ENCODE results near the gene GLTP.

Gene GLTP

DNA sequence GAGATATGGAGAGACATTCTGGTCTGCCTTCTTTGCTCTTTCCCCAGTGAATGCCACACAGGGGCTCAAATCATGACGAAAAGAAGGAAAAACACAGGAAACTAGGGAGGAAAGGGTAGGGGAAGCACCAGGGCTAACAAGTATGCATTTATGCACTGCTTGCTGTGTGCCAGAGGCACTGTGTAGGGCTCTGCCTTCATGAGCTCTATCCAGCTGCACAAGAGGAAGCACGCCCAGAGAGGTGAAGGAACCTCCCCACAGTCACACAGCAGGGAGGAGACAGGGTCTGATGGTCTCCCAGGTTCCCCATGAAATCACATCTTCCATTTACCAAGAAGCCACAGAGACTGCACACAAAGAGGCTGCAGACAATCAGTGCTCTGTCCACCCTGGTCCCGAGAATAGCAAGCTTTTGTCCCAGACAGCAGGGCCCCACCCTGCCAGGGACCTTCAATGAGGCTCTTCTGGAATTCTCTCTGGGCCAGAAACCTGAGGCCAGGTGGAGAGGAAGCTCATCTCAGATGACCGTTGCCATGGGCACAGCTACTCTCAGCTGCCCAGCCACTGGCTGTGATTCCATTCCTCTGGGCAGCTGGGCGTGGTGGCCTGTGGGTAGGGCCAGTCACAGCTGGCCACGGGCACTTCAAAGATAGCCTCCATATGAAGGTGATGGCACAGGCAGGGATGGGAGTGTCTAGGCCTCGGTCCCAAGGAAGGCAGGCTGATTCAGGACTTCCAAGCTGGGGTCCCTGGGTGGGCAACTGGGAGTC lies 39.9 kb downstream of the GLTP start:
- no peak for DNase-seq

DNA sequence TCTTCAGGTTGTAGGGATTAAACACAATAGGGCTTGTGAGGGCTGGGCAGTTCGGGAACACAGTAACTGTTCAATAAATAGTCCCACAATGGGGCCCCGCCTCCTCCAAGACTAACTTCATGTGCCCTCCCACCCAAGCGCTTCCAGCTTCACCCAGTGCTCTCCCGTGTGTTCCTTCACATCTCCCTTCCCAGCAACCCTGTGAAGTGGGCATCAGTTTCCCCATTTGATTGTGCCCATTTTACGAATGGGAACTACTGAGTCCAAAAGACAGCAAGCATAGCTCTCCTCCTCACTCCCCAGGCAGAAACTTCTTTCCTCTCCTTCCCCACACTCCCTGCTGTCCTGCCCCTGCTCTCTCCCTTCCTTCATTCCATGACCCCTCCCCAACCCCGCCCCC lies 40.9 kb downstream of the GLTP start:
- DNase-seq, result no peak

DNA sequence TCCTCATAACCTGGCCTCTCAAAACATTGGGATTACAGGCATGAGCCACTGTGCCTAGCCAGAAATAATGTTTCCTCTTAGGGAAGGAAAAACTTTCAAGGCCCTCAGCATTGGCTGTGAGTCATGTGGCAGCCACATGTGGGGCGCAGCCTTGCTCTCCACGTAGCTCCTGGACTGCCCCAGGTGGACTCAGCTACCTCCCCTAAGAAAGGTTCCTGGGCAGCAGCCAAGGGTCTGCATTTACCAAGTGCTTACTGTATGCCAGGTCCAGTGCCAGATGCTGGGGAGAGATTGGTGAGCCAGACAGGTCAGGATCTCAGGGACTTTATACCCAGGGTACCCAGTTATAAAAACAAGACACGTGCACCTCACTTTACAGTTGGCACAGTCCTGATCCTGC lies 43.4 kb downstream of the GLTP start:
- no peak for DNase-seq

DNA sequence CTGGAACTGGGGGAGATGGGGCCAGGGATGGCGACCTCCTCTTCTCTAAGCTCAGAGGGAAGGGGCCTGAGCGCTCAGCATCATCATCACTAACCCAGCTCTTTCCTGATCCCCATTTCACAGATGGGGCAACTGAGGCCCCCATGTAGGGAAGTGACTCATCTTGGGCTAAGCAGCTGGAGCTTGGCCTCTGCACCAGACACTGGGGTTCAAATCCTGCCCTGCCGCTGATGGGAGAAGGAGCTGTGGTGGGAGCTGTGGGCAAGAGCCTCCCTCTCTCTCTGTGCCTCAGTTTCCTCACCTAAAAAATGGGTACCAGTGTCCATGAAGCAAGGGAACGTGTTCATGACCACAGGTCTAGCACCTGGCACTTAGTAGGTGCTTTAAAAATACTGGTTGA lies 44.5 kb downstream of the GLTP start:
- DNase-seq, result no peak

DNA sequence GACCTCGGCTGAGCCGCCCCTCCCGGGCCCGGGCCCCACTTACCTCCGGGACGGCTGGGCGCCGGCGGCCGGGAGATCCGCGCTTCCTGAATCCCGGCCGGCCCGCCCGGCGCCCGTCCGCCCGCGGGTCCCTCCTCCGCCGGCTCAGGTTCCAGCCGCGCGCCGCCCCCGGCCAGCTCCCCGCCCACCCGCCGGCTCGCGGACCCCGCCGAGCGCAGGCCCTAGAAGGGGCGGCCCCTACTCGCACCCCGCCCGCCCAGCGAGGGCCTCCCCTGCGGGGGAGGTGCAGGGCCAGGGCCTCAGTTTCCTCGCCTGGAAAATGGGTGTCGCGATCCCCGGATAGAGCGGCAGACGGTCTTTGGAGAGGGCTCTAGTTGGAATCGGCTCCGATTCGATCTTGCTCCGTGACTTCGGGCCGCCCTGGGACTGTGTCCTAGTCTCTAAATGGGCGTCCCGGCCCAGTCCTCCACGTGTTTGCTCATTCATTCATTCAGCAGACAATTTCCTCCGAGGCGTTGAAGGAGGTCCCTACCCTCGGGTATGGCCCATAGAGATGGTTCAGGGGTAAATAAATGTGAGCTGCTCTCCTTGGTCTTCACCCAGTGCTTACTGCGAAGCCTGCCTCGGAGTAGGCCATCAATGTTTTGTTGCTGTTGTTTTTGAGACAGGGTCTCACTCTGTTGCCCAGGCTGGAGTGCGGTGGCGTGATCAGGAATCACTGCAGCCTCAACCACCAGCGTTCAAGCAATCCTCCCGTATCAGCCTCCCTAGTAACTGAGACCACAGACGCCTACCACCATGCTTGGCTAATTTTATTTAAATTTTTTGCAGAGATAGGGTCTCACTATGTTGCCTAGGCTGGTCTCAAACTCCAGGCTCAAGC lies 46.8 kb downstream of the GLTP start, which contains the start of gene TRPV4:
TSS of gene TRPV4 (minus strand) at position 92 of the 883 bp plus-strand sequence. CDS start 18,602 bp downstream, outside the sequence.
- no peak for DNase-seq

GRCh38 chr12:109832541-109833306 lies 47.6 kb downstream of the GLTP start:
- no peak for DNase-seq

- DNase-seq, result no peak
These were observed 48.4 kb downstream of the GLTP start for GRCh38 chr12:109831929-109832328.

DNA sequence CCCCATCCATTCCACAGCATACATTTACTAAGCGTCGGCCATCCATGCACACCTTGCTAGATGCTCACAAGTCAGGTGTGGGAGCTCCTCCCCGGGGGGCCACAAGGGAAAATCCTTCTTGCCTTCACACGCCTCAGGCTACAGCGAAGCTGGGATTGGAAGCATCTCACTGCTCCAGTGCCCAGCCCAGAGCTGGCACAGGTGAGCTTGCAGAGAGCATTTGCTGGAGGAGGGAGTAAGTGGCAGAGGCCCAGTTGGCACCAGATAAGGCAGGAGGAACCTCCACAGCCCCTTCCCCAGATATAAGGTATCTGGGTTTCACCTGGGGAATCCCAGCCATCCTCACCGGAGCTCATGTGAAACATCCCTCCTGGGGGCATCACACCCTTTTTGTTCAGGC lies 49.0 kb downstream of the GLTP start:
- no peak for DNase-seq

GRCh38 chr12:109830718-109831117 lies 49.6 kb downstream of the GLTP start:
- DNase-seq, result no peak

DNA sequence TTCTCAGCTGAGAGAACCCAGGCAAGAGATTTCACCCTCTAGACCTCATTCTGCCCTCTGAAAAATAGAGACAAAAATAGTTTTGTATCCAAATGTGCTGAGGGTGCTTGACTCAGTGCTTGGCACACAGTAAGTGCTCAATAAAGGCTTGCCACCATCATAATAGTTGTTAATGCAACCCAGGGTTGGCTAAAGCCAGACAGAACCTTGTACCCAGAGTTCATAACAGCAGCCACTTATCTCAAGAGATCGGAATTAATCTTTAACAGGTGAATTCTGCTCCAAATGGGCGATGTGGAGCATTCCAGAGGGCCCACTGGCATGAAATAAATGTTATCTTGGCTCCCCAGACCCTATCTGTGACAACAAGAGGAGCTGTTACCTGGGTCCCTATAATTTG lies 50.1 kb downstream of the GLTP start:
- DNase-seq, result no peak

- no peak for DNase-seq
These were observed 50.7 kb downstream of the GLTP start for GRCh38 chr12:109829667-109830066.

GRCh38 chr12:109828754-109829511 lies 51.4 kb downstream of the GLTP start:
- no peak for DNase-seq

DNA sequence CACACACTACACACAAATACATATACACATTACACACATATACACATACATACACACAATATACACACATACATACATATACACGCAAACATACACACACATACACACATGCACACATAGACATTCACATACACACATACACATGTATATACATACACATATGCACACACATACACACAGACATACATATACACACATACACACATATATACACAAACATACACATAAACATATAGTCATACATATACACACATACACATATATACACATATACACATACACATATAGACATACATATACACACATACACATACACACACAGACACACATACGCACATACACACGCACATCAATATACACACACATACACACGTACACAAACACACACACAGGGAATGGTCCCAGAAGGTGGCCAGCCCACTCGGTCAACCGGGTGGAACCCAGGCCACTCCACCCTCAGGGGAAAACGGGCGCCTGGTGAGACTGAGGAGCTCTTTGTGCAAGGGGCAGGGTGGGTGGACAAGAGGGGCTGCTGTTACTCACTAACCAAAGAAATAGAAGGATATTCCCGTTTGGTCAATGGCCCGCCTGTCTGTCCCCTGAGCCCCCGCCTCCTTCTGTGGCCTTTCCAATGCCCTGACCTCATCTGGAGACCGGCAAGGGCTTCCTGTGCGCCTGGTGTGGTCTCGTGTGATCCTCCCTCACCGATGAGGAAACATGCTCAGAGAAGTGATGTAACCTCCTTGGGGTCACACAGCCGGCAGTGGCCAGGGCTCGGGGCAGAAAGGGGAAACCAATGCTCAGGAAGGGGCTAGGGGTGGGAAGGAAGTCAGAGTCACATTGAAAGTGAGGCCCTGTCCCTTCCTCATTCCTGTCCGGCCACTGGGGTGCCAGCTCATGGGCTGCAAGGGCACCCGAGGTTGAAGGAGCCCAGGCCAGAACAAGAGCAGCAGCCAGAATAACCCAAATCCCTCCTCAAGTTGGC lies 52.5 kb downstream of the GLTP start:
- DNase-seq, result no peak

DNA sequence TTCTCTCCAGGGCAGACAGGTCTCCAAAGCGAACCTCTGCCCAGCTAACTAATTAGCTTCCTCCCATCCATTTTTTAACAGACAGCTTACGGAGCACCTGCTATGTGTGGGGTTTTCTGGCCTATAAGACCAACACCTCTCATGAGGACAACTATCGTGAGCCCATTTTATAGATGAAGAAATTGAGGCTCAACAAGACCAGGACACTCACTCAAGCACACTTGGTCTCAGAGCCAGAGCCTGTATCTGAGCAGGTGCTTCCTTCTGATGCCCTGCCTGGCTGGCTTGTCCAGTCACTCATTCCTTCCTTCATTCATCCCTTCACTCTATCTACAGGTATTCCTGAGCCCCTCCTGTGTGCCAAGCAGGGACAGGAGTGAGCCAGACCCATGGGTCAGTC lies 53.3 kb downstream of the GLTP start:
- DNase-seq, result no peak

DNA sequence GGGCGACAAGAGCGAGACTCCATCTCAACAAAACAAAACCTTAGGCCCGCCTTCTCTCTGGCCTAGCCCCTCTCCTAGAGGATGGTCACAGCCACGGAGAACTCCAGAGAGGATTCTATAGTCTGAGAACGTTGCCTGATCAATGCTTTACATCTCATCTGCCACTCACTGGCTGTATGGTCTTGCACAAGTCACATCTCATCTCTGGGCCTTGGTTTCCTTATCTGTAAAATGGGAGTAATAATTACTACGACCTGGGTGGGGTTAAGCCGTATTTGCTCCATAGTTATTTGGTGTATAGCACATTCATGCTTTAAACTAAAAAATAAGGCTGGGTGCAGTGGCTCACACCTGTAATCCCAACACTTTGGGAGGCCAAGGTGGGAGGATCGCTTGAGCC lies 55.6 kb downstream of the GLTP start:
- DNase-seq, result no peak

DNA sequence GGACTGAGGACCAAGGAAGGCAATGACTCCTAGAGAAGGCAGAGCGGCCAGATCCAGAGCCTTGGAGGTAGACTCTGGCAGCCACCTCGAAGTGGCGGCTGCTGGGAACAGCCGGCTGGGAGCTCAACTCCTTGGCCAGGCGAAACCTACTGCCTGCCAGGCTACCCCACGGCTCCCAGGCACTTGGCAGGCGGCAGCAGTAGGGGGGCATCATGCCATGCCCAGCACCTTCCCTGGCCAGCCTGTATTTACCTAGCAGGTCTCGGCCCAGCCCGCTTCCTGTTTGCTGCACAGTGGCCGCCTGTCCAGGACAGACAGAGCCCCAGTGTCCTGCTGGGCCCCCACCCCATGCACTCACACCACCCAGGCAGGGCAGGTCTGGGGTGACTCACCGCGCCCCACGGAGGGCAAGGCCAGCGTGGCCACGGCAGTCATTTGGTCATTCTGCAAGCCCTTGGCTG lies 57.4 kb downstream of the GLTP start:
- DNase-seq, result no peak

GRCh38 chr12:109822416-109822815 lies 57.9 kb downstream of the GLTP start:
- DNase-seq, result no peak

GRCh38 chr12:109821968-109822367 lies 58.4 kb downstream of the GLTP start:
- DNase-seq, result no peak

DNA sequence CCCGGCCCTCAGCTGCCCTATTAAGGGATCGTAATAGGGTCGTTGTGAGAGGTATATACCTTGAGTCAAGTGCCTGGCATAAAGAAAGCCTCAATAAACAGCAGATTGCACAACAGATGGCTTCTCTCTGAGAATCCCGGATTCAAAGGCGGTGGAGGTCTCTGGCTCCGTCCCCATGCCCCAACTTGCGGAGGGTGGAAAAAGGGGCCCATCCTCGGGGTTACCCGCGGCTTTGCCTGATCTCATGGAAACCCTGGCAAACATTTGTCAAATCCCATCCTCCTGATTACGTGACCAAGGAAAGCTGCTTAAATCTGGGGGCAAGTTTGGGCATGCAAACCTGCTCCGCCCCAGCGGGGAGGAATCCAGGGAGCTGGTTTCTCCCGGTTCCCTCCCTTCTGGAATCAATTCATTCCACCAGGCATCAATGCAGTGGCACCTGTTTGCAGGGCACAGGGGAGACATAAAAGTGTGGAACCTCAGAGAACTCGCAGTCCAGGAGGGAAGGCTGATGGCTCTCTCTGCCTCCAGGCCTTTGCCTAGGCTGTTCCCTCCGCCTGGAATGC lies 59.4 kb downstream of the GLTP start:
- no peak for DNase-seq

DNA sequence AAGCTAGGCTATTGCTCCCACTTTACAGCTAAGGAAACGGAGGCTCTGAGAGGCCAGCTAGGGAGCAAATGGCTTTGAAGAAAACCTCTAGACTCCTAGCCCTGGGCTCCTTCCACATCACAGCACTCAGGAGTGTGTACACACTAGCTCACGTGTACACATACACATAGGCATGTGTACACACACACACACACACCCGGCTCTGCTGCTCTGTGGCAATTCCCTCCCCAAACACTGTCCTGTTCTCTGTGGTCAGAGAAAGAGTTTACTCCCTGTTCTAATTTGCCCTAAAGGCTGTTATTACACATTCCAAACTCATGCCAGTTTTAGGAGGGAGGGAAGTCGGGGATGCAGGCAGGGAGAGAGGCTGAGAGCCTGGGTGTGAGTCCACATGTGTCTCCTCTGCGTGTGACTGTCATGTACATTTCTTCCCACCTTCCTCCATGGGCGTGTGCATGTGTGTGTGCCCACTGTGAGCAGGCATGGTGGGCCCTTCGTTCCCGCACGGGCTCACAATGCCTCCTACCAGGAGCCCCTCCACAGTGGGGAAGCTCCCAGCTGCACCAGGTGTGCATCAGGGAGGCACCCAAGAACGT lies 61.3 kb downstream of the GLTP start:
- no peak for DNase-seq

Data from NCI-H1436 (cell line).